ENCODE results near the gene TRANK1.
A peak's percentile ranks its signal among the peaks of the same experiment; 100 is the strongest.

The TRANK1 gene

GRCh38 chr3:36944012-36944640 is 728 bp downstream of the TRANK1 start:
- DNase-seq (ENCODE audit: low read depth in 2 of 2) = peak; percentile 60 to 77
- peak overlapping the region; percentile 61 to 64 for H3K4me3 ChIP-seq (replicated peaks in 1 of 2; ENCODE audit: low read depth in 2 of 2, low read length in 2 of 2)
- TF ChIP-seq, protein P1, sequence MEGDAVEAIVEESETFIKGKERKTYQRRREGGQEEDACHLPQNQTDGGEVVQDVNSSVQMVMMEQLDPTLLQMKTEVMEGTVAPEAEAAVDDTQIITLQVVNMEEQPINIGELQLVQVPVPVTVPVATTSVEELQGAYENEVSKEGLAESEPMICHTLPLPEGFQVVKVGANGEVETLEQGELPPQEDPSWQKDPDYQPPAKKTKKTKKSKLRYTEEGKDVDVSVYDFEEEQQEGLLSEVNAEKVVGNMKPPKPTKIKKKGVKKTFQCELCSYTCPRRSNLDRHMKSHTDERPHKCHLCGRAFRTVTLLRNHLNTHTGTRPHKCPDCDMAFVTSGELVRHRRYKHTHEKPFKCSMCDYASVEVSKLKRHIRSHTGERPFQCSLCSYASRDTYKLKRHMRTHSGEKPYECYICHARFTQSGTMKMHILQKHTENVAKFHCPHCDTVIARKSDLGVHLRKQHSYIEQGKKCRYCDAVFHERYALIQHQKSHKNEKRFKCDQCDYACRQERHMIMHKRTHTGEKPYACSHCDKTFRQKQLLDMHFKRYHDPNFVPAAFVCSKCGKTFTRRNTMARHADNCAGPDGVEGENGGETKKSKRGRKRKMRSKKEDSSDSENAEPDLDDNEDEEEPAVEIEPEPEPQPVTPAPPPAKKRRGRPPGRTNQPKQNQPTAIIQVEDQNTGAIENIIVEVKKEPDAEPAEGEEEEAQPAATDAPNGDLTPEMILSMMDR (IDR thresholded peaks at IDR 0.05; ENCODE audit: low read depth, low read length) = no peak

GRCh38 chr3:36943601-36944000 is 1.3 kb downstream of the TRANK1 start:
- H3K4me3 ChIP-seq (replicated peaks in 1 of 2; ENCODE audit: low read depth in 2 of 2, low read length in 2 of 2) = peak overlapping the region; percentile 61 to 64
- DNase-seq (ENCODE audit: low read depth in 2 of 2) = no peak
- TF ChIP-seq, protein P1 (IDR thresholded peaks at IDR 0.05; ENCODE audit: low read depth, low read length) = no peak

- DNase-seq (ENCODE audit: low read depth in 2 of 2) = no peak
- H3K4me3 ChIP-seq (replicated peaks in 1 of 2; ENCODE audit: low read depth in 2 of 2, low read length in 2 of 2) = no peak overlapping the region
- TF ChIP-seq, protein P1 (IDR thresholded peaks at IDR 0.05; ENCODE audit: low read depth, low read length) = no peak
These were observed 2.1 kb downstream of the TRANK1 start for GRCh38 chr3:36942638-36943248.

GRCh38 chr3:36941658-36942057 is 3.2 kb downstream of the TRANK1 start:
- TF ChIP-seq, protein P1 (IDR thresholded peaks at IDR 0.05; ENCODE audit: low read depth, low read length) = no peak
- H3K4me3 ChIP-seq (replicated peaks in 1 of 2; ENCODE audit: low read depth in 2 of 2, low read length in 2 of 2) = no peak overlapping the region
- DNase-seq (ENCODE audit: low read depth in 2 of 2) = peak in 1 of 2 donors; percentile 43

GRCh38 chr3:36941162-36941561 is 3.7 kb downstream of the TRANK1 start:
- TF ChIP-seq, protein P1 (IDR thresholded peaks at IDR 0.05; ENCODE audit: low read depth, low read length) = no peak
- no peak for DNase-seq (ENCODE audit: low read depth in 2 of 2)
- H3K4me3 ChIP-seq (replicated peaks in 1 of 2; ENCODE audit: low read depth in 2 of 2, low read length in 2 of 2) = no peak overlapping the region

DNA sequence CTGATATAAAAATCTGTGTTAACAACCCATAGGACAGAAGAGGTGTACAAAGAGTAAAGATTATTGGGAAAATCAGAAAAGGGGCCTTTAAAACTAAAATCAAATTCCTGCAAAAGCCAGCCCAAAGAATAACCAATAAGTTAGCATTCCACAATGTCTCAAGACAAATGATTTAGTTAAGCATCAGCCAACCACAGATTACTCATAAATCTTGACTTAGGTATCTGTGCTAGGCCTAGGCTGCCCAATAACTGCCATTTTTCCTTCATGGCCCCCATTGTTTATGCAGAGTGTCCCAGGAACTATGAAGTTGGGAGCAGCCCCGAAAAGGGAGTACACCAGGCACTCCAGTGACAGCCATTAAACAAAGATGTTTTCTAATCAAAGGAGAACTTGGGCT is 7.4 kb downstream of the TRANK1 start:
- no peak overlapping the region for H3K4me3 ChIP-seq (replicated peaks in 1 of 2; ENCODE audit: low read depth in 2 of 2, low read length in 2 of 2)
- TF ChIP-seq, protein P1 (IDR thresholded peaks at IDR 0.05; ENCODE audit: low read depth, low read length) = no peak
- peak in 1 of 2 donors; percentile 37 for DNase-seq (ENCODE audit: low read depth in 2 of 2)

All from cardiac fibroblast (primary cell).